Retinal pigment epithelial cell (primary cell): ENCODE measurements around the gene IQGAP2.

Experiments
- DNase-seq: peaks from one replicate; pipeline ENCODE4 v3.0.0-alpha.2; 2010; ENCODE audit warnings: low read depth
- H3K4me3 ChIP-seq: 2 replicates; pipeline ENCODE4 v1.5.1; 2011; ENCODE audit warnings: mild to moderate bottlenecking, low read length, control low read depth, moderate library complexity
- CTCF ChIP-seq: conservative IDR thresholded peaks from 2 replicates; pipeline ENCODE4 v1.5.1; 2011; ENCODE audit warnings: low read depth, low read length, control low read depth, inconsistent platforms

The IQGAP2 gene

GRCh38 chr5:76667495-76667894 lies 264.4 kb downstream of the IQGAP2 start:
- DNase-seq = no peak
- TF ChIP-seq CTCF = no peak
- H3K4me3 ChIP-seq = no peak overlapping the region

GRCh38 chr5:76669245-76669644 lies 266.2 kb downstream of the IQGAP2 start:
- no peak for TF ChIP-seq CTCF
- no peak for DNase-seq
- H3K4me3 ChIP-seq = no peak overlapping the region

- TF ChIP-seq CTCF = no peak
- no peak for DNase-seq
- H3K4me3 ChIP-seq = no peak overlapping the region
These were observed 267.4 kb downstream of the IQGAP2 start for GRCh38 chr5:76670508-76670907.

GRCh38 chr5:76672242-76672641 lies 269.2 kb downstream of the IQGAP2 start:
- no peak overlapping the region for H3K4me3 ChIP-seq
- no peak for TF ChIP-seq CTCF
- DNase-seq = no peak

- DNase-seq = no peak
- no peak for TF ChIP-seq CTCF
These were observed 270.0 kb downstream of the IQGAP2 start for GRCh38 chr5:76673125-76673524.

GRCh38 chr5:76674330-76675066 lies 271.4 kb downstream of the IQGAP2 start:
- no peak for DNase-seq
- TF ChIP-seq CTCF = no peak
- no peak overlapping the region for H3K4me3 ChIP-seq

More at GRCh38 chr5:76673125-76673524, 270.0 kb downstream of the IQGAP2 start:
- no peak overlapping the region for H3K4me3 ChIP-seq

GRCh38 chr5:76675364-76675763 lies 272.3 kb downstream of the IQGAP2 start:
- no peak for TF ChIP-seq CTCF
- no peak overlapping the region for H3K4me3 ChIP-seq
- no peak for DNase-seq
